A673 (cell line): ENCODE data around the gene FXYD4. TPM values are rescaled to one million over a fixed set of nuclear protein-coding genes. Genes with fewer than 3 reads are reported as not detected.

Source experiments
- BruUV-seq: library from RNA; stranded (reverse); fragments of 400-500 nt; replicated peaks from 2 replicates; lab custom pipeline; 2021; lab: Mats Ljungman, UMichigan
- CTCF ChIA-PET: fragments of 300-600 bp; sonication (Branson Sonifier 250); formaldehyde crosslinking; loops from one replicate; lab custom pipeline; 2022; ENCODE audit warnings: antibody characterized with exemption; lab: Charles Lee
- POLR2A ChIA-PET: fragments of 300-600 bp; sonication (Branson Sonifier 250); formaldehyde crosslinking; loops from one replicate; lab custom pipeline; 2022; ENCODE audit warnings: antibody characterized with exemption; ENCODE audit not compliant: low non-redundant PET; lab: Charles Lee
- DNase-seq: peaks from one replicate; pipeline ENCODE4 v3.0.0-alpha.2; 2015; ENCODE audit warnings: low spot score
- H3K27ac ChIP-seq: fragments of 200-600 bp; sonication (generic); 2 replicates; pipeline ENCODE4 v1.5.1; 2016; ENCODE audit warnings: mixed run types, low read depth, mild to moderate bottlenecking, mixed read lengths, antibody characterized with exemption, low read length; ENCODE audit not compliant: poor library complexity, severe bottlenecking
- H3K27me3 ChIP-seq: fragments of 200-600 bp; sonication (generic); replicated peaks from 2 replicates; pipeline ENCODE4 v1.6.1; 2017; ENCODE audit warnings: mixed run types, low read depth, mild to moderate bottlenecking, mixed read lengths, antibody characterized with exemption, low read length; ENCODE audit not compliant: insufficient read depth, poor library complexity
- H3K36me3 ChIP-seq: fragments of 200-600 bp; sonication (generic); 2 replicates; pipeline ENCODE4 v1.6.1; 2016; ENCODE audit warnings: mixed run types, mild to moderate bottlenecking, mixed read lengths, antibody characterized with exemption, low read length; ENCODE audit not compliant: insufficient read depth, poor library complexity, severe bottlenecking
- H3K4me1 ChIP-seq: fragments of 200-600 bp; sonication (generic); 2 replicates; pipeline ENCODE4 v1.6.1; 2017; ENCODE audit warnings: mixed run types, mild to moderate bottlenecking, mixed read lengths, antibody characterized with exemption, low read length; ENCODE audit not compliant: insufficient read depth, poor library complexity, severe bottlenecking
- H3K4me3 ChIP-seq: fragments of 200-600 bp; sonication (generic); 2 replicates; pipeline ENCODE4 v1.5.1; 2016; ENCODE audit warnings: low read depth, mixed run types, mild to moderate bottlenecking, mixed read lengths, low read length; ENCODE audit not compliant: poor library complexity, severe bottlenecking
- H3K9me3 ChIP-seq: fragments of 200-600 bp; sonication (generic); 2 replicates; pipeline ENCODE4 v1.6.1; 2016; ENCODE audit warnings: mixed run types, low read depth, mild to moderate bottlenecking, mixed read lengths, antibody characterized with exemption, low read length; ENCODE audit not compliant: poor library complexity, severe bottlenecking
- CTCF ChIP-seq: fragments of 300-800, 200-600 bp; sonication (generic); conservative IDR thresholded peaks from 2 replicates; pipeline ENCODE4 v1.5.1; 2017; ENCODE audit warnings: low read depth, mild to moderate bottlenecking, antibody characterized with exemption, low read length, moderate library complexity, mixed read lengths
- EZH2 ChIP-seq: fragments of 200-600 bp; sonication (generic); IDR thresholded peaks from 2 replicates; pipeline ENCODE4 v1.6.1; 2017; ENCODE audit warnings: borderline replicate concordance, low read depth, mild to moderate bottlenecking, mixed read lengths, antibody characterized with exemption, low read length; ENCODE audit not compliant: poor library complexity, severe bottlenecking
- intact Hi-C: fragments of 100-400 bp; cut with micrococcal nuclease; formaldehyde crosslinking; loops from one replicate; pipeline ENCODE4 v1.10.0; 2022; ENCODE audit not compliant: unreplicated experiment
- total RNA-seq: library from RNA; stranded (reverse); gene quantifications from 2 replicates; pipeline ENCODE4 v1.2.3, GENCODE V29; 2021

The FXYD4 gene
- total RNA-seq, 1 experiment from 2014 or later, result not detected

DNA sequence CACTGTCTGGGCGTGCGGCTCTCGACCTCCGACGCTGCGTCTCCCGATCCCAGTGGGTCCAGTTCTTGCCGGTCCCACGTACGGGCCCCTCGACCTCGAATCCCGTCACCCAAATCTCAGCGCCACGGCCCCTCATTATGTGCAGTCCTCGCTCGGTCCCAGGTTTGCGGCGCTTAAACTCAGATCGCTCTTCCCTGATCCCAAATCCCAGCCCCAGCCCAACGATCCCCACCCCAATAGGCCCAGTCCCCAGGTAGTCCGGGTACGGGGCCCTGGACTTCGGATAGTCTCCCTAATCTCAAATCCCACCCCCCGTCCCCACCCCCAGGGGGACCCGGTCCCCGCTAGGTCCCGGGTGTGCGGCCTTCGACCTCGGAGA lies 36.9 kb downstream of the FXYD4 start:
- POLR2A ChIA-PET, result interaction anchor here (0.7 kb wide), 1 partner anchor 212 kb away, joined by 5 read pairs; no protein-coding TSS in a partner anchor
- CTCF ChIA-PET, result no interaction called here
- no peaks in the 10 kb centered on the region for H3K27me3 ChIP-seq
- TF ChIP-seq EZH2 (no peak), CTCF (no peak; the same call in 1 of the 2 replicates)
- DNase-seq, result no peak
- no peaks in the 10 kb centered on the region for H3K36me3 ChIP-seq
- H3K4me1 ChIP-seq, result peaks cover 31% of the 10 kb centered on the region
- H3K4me3 ChIP-seq, result peak overlapping the region; percentile 91
- intact Hi-C loops, result loop anchor here (1.0 kb wide), 1 partner anchor 12 kb away; no protein-coding TSS in a partner anchor
- no TSS peak for BruUV-seq
- H3K9me3 ChIP-seq, result no peaks in the 10 kb centered on the region
- peak overlapping the region; percentile 98 for H3K27ac ChIP-seq

GRCh38 chr10:43408710-43409384 lies 37.4 kb downstream of the FXYD4 start, which contains the start of gene HNRNPF:
HNRNPF (minus strand) TSS chr10:43409186; CDS start chr10:43387884, 21,302 bp downstream.
- intact Hi-C loops, result loop anchor here (1.0 kb wide), 1 partner anchor 11 kb away; no protein-coding TSS in a partner anchor
- TF ChIP-seq CTCF (no peak), EZH2 (no peak)
- Histone ChIP-seq H3K27ac (peak within 1 kb of the TSS; percentile 98), H3K4me3 (peak within 1 kb of the TSS; percentile 91), H3K4me1 (peaks cover 29% of the 10 kb centered on the region), H3K9me3 (no peaks in the 10 kb centered on the region), H3K27me3 (no peaks in the 10 kb centered on the region), H3K36me3 (no peaks in the 10 kb centered on the region)
- POLR2A ChIA-PET, result no interaction called here
- peak; percentile 97 for DNase-seq
- CTCF ChIA-PET, result no interaction called here
- no TSS peak for BruUV-seq

DNA sequence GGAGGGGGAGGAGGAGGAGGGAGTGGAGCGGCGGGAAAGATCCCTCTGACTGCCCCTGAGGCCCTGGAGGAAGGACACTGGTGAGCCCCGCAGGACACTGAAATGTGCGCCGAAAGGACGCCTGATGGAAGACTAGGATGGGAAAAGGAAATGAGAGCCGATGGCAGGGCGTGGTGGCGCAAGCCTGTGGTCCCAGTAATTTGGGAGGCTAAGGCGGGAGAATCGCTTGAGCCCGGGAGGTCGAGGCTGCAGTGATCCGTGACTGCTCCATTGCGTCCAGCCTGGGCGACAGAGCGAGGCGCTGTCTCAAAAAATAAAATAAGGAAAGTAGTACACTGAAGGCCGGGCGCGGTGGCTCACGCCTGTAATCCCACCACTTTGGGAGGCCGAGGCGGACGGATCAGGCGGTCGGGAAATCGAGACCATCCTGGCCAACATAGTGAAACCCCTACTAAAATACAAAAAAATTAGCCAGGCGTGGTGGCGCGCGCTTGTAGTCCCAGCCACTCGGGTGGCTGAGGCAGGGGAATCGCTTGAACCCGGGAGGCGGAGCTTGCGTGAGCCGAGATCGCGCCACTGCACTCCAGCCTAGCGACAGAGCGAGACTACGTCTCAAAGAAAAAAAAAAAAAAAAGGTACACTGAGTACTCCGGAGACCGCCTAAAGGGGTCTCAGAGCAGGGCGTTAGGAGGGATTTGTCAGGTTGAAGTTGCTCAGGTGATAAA lies 38.1 kb downstream of the FXYD4 start:
- intact Hi-C loops, result no loop called here
- Histone ChIP-seq H3K4me3 (peak overlapping the region; percentile 91), H3K36me3 (no peaks in the 10 kb centered on the region), H3K27me3 (no peaks in the 10 kb centered on the region), H3K4me1 (peaks cover 22% of the 10 kb centered on the region), H3K9me3 (no peaks in the 10 kb centered on the region), H3K27ac (peak overlapping the region; percentile 98)
- TSS peak; percentile 74 for BruUV-seq
- ChIA-PET POLR2A (no interaction called here), CTCF (no interaction called here)
- TF ChIP-seq CTCF (no peak), EZH2 (no peak)
- DNase-seq, result no peak
